K562 (cell line): ENCODE data around the gene SH3YL1. TPM values are rescaled to one million over a fixed set of nuclear protein-coding genes. Genes with fewer than 3 reads are reported as not detected.

ENCODE experiments used
- ETV6 ChIP-seq, 3 experiments: fragments of 150-350 bp in 1 of 3; sonication (generic) in 1 of 3; formaldehyde crosslinking in 1 of 3; IDR thresholded peaks; 2 replicates each; pipeline versions ENCODE4 v1.6.1 to v1.8.0; 2014 to 2022; ENCODE audit warnings: borderline replicate concordance in 2 of 3, low read depth in 2 of 3, antibody characterized with exemption in 1 of 3, low read length in 1 of 3, mild to moderate bottlenecking in 1 of 3, missing genetic modification reagents in 1 of 3
- HBP1 ChIP-seq: fragments of 450-650 bp; formaldehyde crosslinking; IDR thresholded peaks from 2 replicates; pipeline ENCODE4 v1.4.0; 2022; ENCODE audit warnings: missing genetic modification characterization
- HNRNPL ChIP-seq: fragments of 200-400 bp; formaldehyde crosslinking; IDR thresholded peaks from 2 replicates; pipeline ENCODE4 v1.6.1; 2017; ENCODE audit warnings: low read depth, mild to moderate bottlenecking, low read length
- L3MBTL2 ChIP-seq: fragments of 450-650 bp; IDR thresholded peaks from 2 replicates; pipeline ENCODE4 v1.6.1; 2016; ENCODE audit warnings: mild to moderate bottlenecking, moderate library complexity
- NCOR1 ChIP-seq: fragments of 450-650 bp; IDR thresholded peaks from 2 replicates; pipeline ENCODE4 v1.6.1; 2016; ENCODE audit warnings: mild to moderate bottlenecking, moderate library complexity
- NFIX ChIP-seq: fragments of 250-450 bp; sonication (Bioruptor Pico); IDR thresholded peaks from 2 replicates; pipeline ENCODE4 v1.4.0; 2020; ENCODE audit warnings: low read depth, mild to moderate bottlenecking, moderate library complexity
- PTTG1 ChIP-seq: fragments of 450-650 bp; IDR thresholded peaks from 2 replicates; pipeline ENCODE4 v1.6.1; 2016; ENCODE audit warnings: low read depth, mild to moderate bottlenecking, missing genetic modification characterization, missing compliant biosample characterization
- ZNF280A ChIP-seq: fragments of 450-650 bp; IDR thresholded peaks from 2 replicates; pipeline ENCODE4 v1.6.1; 2018; ENCODE audit warnings: mild to moderate bottlenecking, low read depth; ENCODE audit not compliant: partially characterized antibody
- ZNF561 ChIP-seq: fragments of 450-650 bp; formaldehyde crosslinking; conservative IDR thresholded peaks from 2 replicates; pipeline ENCODE4 v1.4.0; 2020; ENCODE audit warnings: mild to moderate bottlenecking, moderate library complexity
- ZNF695 ChIP-seq: fragments of 450-650 bp; formaldehyde crosslinking; IDR thresholded peaks from 2 replicates; pipeline ENCODE4 v1.4.0; 2020; ENCODE audit warnings: mild to moderate bottlenecking, moderate library complexity
- polyA plus RNA-seq, 8 experiments: library from polyadenylated mRNA; depleted of rRNA in 4 of 8; stranded (reverse) in 5 of 8; unstranded in 3 of 8; fragments of >200 nt; fragmentation: Nextera tagmentation in 2 of 8; fragmentation: Illumina TruSeq in 1 of 8; extraction: Ambion mirVana in 2 of 8; extraction: Trizol in 1 of 8; gene quantifications; 2 replicates each; pipeline versions ENCODE4 v1.2.1 to v1.2.3, GENCODE V29; 2011 to 2014; ENCODE audit warnings: inconsistent platforms in 1 of 8, missing spikeins in 1 of 8
- total RNA-seq, 7 experiments: library from RNA; depleted of rRNA in 6 of 7; stranded (reverse); fragments of >200 nt in 6 of 7; fragmentation: Illumina TruSeq in 2 of 7; extraction: Trizol in 2 of 7; gene quantifications; 2 replicates each; pipeline versions ENCODE4 v1.2.1 to v1.2.3, GENCODE V29; 2011 to 2021; ENCODE audit warnings: low replicate concordance in 1 of 7

SH3YL1 gene
- total and polyA plus RNA-seq, 9 of the 15 experiments (the other 6 are each of a cell fraction or from before 2014, with no cell fraction given) = 3.9 to 7.8 (median 5.3) TPM

DNA sequence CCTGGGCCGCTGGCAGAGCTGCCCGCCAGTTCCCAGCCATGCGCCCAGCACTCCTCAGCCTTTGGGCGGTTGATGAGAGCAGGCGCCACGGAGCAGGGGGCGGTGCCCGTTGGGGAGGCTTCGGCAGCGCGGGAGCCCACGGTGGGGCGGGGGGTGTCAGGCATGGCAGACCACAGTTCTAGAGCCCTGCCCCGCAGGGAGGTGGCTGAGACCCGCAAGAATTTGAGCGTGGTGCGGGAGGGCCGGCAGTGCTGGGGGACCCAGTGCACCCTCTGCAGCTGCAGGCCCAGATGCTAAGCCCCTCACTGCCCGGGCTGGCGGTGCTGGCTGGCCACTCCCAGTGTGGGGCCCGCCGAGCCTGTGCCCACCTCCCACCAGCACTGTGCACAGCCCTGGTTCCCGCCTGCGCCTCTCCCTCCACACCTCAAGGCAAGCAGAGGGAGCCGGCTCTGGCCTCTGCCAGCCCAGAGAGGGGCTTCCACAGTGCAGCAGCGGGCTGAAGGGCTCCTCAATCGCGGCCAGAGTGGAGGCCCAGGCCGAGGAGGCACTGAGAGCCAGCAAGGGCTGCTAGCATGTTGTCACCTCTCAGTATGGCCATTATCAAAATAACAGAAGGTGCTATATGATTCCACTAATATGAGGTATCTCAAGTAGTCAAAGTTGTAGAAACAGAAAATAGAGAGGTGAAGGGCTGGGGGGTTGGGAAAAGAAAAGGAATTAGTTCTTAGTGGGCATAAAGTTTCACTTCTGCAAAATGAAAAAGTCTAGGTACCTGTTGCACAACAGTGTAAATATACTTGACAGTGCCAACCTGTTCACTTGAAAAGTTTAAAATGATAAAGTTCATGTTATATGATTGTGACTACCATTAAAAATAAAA lies 72.3 kb downstream of the SH3YL1 start (continued):
- TF ChIP-seq ZNF280A = no peak
- no peak for TF ChIP-seq NFIX (CRISPR knock-in tag)
- no peak for TF ChIP-seq ETV6 (IDR thresholded peaks at IDR 0.05; ENCODE audit: borderline replicate concordance in 1 of 2, low read depth in 2 of 2, low read length in 1 of 2)
- no peak for TF ChIP-seq ETV6 (CRISPR knock-in tag; IDR thresholded peaks at IDR 0.05; ENCODE audit: borderline replicate concordance)
- no peak for TF ChIP-seq PTTG1 (tag)
- TF ChIP-seq HBP1 (CRISPR knock-in tag) = no peak
- no peak for TF ChIP-seq L3MBTL2
- TF ChIP-seq ZNF695 (CRISPR knock-in tag) = no peak
- TF ChIP-seq ZNF561 (CRISPR knock-in tag) = no peak
- no peak for TF ChIP-seq NCOR1
- TF ChIP-seq HNRNPL = no peak
